ENCODE measurements around the gene C6orf136. TPM values are rescaled to one million over a fixed set of nuclear protein-coding genes. Genes with fewer than 3 reads are reported as not detected.

C6orf136 gene
- total and polyA plus RNA-seq, 4 donors, result 2.0 to 12.0 (median 9.8) TPM

Other genes starting within 250 kb of the C6orf136 start
- gene HLA-E, start 157.6 kb upstream of the C6orf136 start, total RNA-seq, result 100 to 1,000 TPM; 133 to 236 TPM
- 100 to 1,000 TPM; 177 to 258 TPM for gene HLA-E, start 157.6 kb upstream of the C6orf136 start, polyA plus RNA-seq
- gene GNL1, start 90.6 kb upstream of the C6orf136 start, total RNA-seq, result 10 to 100 TPM; 12.3 to 14.0 TPM
- 10 to 100 TPM; 10.1 to 18.2 TPM for gene GNL1, start 90.6 kb upstream of the C6orf136 start, polyA plus RNA-seq
- gene PRR3, start 89.8 kb upstream of the C6orf136 start, total RNA-seq, result 1 to 10 TPM; 2.1 to 2.3 TPM
- 1 to 10 TPM; 2.5 to 3.2 TPM for gene PRR3, start 89.8 kb upstream of the C6orf136 start, polyA plus RNA-seq
- gene ABCF1, start 75.7 kb upstream of the C6orf136 start, total RNA-seq, result 10 to 100 TPM; 20.4 to 33.9 TPM
- gene ABCF1, start 75.7 kb upstream of the C6orf136 start, polyA plus RNA-seq, result 10 to 100 TPM; 25.0 to 27.2 TPM
- 10 to 100 TPM; 11.1 to 21.1 TPM for gene PPP1R10, start 29.9 kb upstream of the C6orf136 start, total RNA-seq
- gene PPP1R10, start 29.9 kb upstream of the C6orf136 start, polyA plus RNA-seq, result 10 to 100 TPM; 14.1 to 14.2 TPM
- 10 to 100 TPM; 50.5 to 58.6 TPM for gene MRPS18B, start 29.3 kb upstream of the C6orf136 start, total RNA-seq
- gene MRPS18B, start 29.3 kb upstream of the C6orf136 start, polyA plus RNA-seq, result 10 to 100 TPM; 80.2 to 81.9 TPM
- gene ATAT1, start 20.3 kb upstream of the C6orf136 start, total RNA-seq, result 1 to 10 TPM; 2.1 to 3.3 TPM
- 1 to 10 TPM; 2.6 to 5.4 TPM for gene ATAT1, start 20.3 kb upstream of the C6orf136 start, polyA plus RNA-seq
- gene DHX16, start 25.9 kb downstream of the C6orf136 start, total RNA-seq, result 10 to 100 TPM; 20.6 to 23.9 TPM
- 10 to 100 TPM; 10.1 to 14.2 TPM for gene DHX16, start 25.9 kb downstream of the C6orf136 start, polyA plus RNA-seq
- gene PPP1R18, start 39.5 kb downstream of the C6orf136 start, total RNA-seq, result 10 to 100 TPM; 11.4 to 11.5 TPM
- 10 to 100 TPM in 1 of 2 donors, 1 to 10 TPM in 1; 7.4 to 17.4 TPM for gene PPP1R18, start 39.5 kb downstream of the C6orf136 start, polyA plus RNA-seq
- 1 to 10 TPM in 1 of 2 donors, under 1 TPM in 1; 0.59 to 2.3 TPM for gene NRM, start 43.9 kb downstream of the C6orf136 start, total RNA-seq
- 1 to 10 TPM; 2.4 to 3.3 TPM for gene NRM, start 43.9 kb downstream of the C6orf136 start, polyA plus RNA-seq
- 10 to 100 TPM in 1 of 2 donors, 1 to 10 TPM in 1; 9.0 to 15.5 TPM for gene MDC1, start 70.1 kb downstream of the C6orf136 start, total RNA-seq
- 1 to 10 TPM; 5.9 to 7.7 TPM for gene MDC1, start 70.1 kb downstream of the C6orf136 start, polyA plus RNA-seq
- gene TUBB, start 73.2 kb downstream of the C6orf136 start, total RNA-seq, result 100 to 1,000 TPM; 197 to 533 TPM
- 100 to 1,000 TPM; 115 to 224 TPM for gene TUBB, start 73.2 kb downstream of the C6orf136 start, polyA plus RNA-seq
- 10 to 100 TPM; 38.6 to 60.5 TPM for gene FLOT1, start 95.6 kb downstream of the C6orf136 start, total RNA-seq
- 10 to 100 TPM; 58.4 to 99.8 TPM for gene FLOT1, start 95.6 kb downstream of the C6orf136 start, polyA plus RNA-seq
- gene IER3, start 97.4 kb downstream of the C6orf136 start, total RNA-seq, result 1 to 10 TPM; 1.3 to 6.5 TPM
- 1 to 10 TPM; 6.9 to 8.1 TPM for gene IER3, start 97.4 kb downstream of the C6orf136 start, polyA plus RNA-seq
- 1 to 10 TPM; 4.0 to 5.3 TPM for gene DDR1, start 237.4 kb downstream of the C6orf136 start, total RNA-seq
- 1 to 10 TPM; 1.2 to 4.8 TPM for gene DDR1, start 237.4 kb downstream of the C6orf136 start, polyA plus RNA-seq